Activated CD8-positive, alpha-beta memory T cell treated with anti-CD3 and anti-CD28 coated beads for 4 hours (primary cell): ENCODE data around the gene RHPN2.
"Not testable (repeated sequence)": the region's sequence is repeated elsewhere in the genome, so short reads cannot be mapped to it uniquely, and the experiment has no call there.

Experiments used
- DNase-seq, 2 donors: peaks; one replicate each; pipeline ENCODE4 v3.0.0-alpha.2; 2020; ENCODE audit warnings: low read depth in 2 of 2

The RHPN2 gene

DNA sequence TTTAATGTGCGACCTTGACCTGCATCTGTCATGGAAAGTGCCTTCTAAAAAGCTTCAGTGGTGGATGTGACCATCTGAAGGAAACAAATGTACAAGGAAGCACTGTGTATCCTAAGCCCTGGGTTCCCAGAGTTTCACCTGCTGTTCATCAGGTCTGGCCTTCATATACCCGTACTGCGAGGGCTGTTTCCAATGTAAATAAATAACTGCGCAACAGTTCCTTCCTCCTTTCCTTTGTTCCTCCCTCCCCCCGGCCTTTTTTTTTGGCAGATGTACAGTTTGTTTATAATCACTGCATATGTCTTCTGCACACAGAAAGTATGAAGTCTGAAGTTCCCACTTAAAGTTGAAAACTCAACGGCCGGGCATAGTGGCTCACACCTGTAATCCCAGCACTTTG, 87.4 kb downstream of the RHPN2 start:
- DNase-seq: no peak

GRCh38 chr19:32976223-32976805, 88.4 kb downstream of the RHPN2 start:
- peak; percentile 17 to 40 for DNase-seq

GRCh38 chr19:32971715-32972540, 92.8 kb downstream of the RHPN2 start, which contains the start of the genes CEP89 and FAAP24:
TSS of gene CEP89 (minus strand) at chr19:32971958. CDS start at chr19:32971874, 84 bp downstream.
TSS of gene FAAP24 (plus strand) at chr19:32972242. CDS start at chr19:32973197, 955 bp downstream.
- peak; percentile 96 to 97 for DNase-seq

DNA sequence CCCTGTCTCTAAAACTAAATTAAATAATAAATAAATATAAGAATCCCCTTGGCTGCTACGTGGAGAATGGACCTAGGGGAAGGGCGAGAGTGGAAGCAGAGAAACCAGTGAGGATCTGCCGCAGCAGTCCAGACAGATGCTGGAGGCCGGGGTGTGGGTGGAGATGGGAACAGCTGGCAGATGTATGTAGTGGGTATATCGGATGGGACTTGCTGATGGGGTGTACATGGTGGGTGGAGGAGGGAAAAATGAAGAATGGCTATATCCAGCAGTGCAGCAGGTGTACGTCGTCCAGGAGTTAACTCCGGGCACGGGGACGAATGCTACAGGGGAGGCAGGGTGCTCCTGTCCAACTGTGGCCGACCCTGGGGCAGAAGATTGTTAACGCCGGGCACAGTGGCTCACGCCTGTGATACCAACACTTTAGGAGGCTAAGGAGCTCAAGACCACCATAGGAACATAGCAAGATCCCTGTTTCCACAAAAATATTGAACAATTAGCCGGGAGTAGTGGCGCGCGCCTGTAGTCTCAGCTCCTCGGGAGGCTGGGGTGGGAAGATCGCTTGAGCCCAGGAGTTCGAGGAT, 93.6 kb downstream of the RHPN2 start:
- DNase-seq: no peak

- DNase-seq: no peak
Measured at GRCh38 chr19:32969549-32969948, 95.1 kb downstream of the RHPN2 start.

GRCh38 chr19:32966750-32967149, 97.9 kb downstream of the RHPN2 start:
- DNase-seq: no peak

DNA sequence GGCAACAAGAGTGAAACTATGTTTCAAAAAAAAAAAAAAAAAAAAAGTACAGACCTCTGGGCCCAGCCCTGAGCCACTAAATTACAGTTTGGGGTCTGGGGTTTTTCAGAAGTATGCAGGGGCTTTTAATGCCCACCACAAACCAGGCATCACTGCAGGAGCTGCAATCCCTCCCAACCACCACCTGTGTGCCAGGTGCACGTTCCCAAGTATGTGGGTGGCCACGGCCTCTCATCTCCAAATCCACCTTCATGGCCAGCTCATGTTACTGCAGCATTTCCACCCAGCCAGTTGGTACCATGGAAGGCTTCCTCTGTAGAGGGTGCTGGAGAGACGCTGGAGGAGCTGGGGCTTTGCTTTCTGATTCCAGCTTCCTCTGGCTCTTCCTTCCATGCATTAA, 119.4 kb downstream of the RHPN2 start:
- no peak for DNase-seq

- not testable (repeated sequence) for DNase-seq
Measured at GRCh38 chr19:32941273-32941672, 123.4 kb downstream of the RHPN2 start.

- no peak for DNase-seq
Measured at GRCh38 chr19:32936065-32936464, 128.6 kb downstream of the RHPN2 start.

- DNase-seq: no peak
Measured at GRCh38 chr19:32935629-32936028, 129.1 kb downstream of the RHPN2 start.

DNA sequence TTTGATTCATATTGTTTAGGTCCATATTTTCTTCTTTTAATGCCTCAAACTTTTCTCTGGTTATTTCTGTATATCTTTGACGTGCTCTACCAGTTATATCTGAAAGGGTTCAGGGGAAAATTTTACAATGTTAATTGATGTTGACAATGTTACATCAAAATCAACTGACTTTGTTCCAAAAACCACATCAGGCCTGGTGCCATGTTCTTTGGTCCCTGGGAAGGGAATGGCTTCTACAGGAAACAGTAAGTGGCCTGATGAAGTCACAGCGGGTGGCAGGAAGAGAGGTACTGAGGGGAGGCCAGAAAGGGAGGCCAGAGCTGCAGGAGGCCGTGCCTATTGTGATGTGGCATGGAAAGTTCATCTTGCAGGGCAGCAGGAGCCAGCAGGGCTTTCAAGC, 131.1 kb downstream of the RHPN2 start:
- no peak for DNase-seq

DNA sequence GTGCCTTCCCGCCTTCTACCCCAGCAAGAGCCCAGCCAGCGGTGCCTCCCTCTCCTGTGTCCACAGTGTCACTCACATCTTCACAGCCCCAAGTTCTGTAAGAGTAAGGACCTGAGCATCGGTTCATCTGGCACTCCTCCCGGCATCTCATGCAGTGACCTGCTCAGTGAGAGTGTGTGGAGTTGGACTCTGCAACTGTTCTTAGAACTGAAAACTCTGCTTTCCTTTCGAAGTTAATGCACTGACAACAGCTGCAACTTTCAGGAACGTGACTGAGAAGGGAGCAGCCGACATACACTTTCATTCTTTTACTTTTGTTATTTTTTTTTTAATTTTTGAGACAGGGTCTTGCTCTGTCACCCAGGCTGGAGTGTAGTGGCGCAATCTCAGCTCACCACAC, 134.1 kb downstream of the RHPN2 start:
- no peak for DNase-seq

DNA sequence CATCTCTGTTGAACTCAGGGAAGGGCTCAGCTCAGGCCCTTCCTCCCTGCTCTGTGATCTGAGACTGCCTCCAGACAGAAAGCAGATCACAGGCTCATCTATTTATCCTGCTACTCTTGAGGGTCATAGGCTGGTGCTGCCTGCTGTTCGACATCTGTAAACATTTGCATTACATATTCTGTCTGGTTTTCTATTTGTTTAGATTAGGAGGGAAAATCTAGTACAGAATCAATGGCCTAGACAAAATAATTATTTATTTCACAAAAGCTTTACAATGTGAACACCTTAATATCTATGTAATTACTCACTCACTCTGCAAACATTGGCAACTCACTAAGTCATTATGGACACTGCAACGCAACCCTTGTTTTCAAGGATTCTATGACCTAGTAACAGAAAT, 135.9 kb downstream of the RHPN2 start:
- no peak for DNase-seq
